Sigmoid colon (tissue), 7 donors: ENCODE data around the gene HLA-DQB2. TPM values are rescaled to one million over a fixed set of nuclear protein-coding genes. Genes with fewer than 3 reads are reported as not detected.
A peak's percentile ranks its signal among the peaks of the same experiment; 100 is the strongest.
"Not testable (repeated sequence)": the region's sequence is repeated elsewhere in the genome, so short reads cannot be mapped to it uniquely, and the experiment has no call there.

ENCODE experiments used
- DNase-seq: peaks from one replicate; pipeline ENCODE4 v3.0.0-alpha.2; 2019
- H3K27ac ChIP-seq, 4 donors: fragments of 200-600 bp; sonication (generic); one replicate each; pipeline ENCODE4 v1.5.1; 2016 to 2019; ENCODE audit warnings: mild to moderate bottlenecking in 1 of 4
- H3K27me3 ChIP-seq, 3 donors: fragments of 200-600 bp; sonication (generic); one replicate each; pipeline ENCODE4 v1.5.1; 2019; ENCODE audit warnings: mild to moderate bottlenecking in 1 of 3
- H3K36me3 ChIP-seq, 4 donors: fragments of 200-600 bp; sonication (generic); one replicate each; pipeline ENCODE4 v1.5.1; 2016 to 2019
- H3K4me1 ChIP-seq, 4 donors: fragments of 200-600 bp; sonication (generic); one replicate each; pipeline ENCODE4 v1.5.1; 2017 to 2019
- H3K4me3 ChIP-seq, 4 donors: fragments of 200-600 bp; sonication (generic); one replicate each; pipeline ENCODE4 v1.5.1; 2017 to 2019; ENCODE audit warnings: mild to moderate bottlenecking in 2 of 4, moderate library complexity in 1 of 4
- H3K9me3 ChIP-seq, 4 donors: fragments of 200-600 bp in 3 of 4; sonication (generic) in 3 of 4; one replicate each; pipeline versions ENCODE4 v1.5.1 to v1.6.1; 2013 to 2019
- EP300 ChIP-seq, 4 donors: sonication (generic); formaldehyde crosslinking; IDR thresholded peaks; one replicate each; pipeline ENCODE4 v1.6.1; 2017; ENCODE audit warnings: antibody characterized with exemption in 4 of 4
- POLR2A ChIP-seq, 2 donors: fragments of 450-650 bp; IDR thresholded peaks; one replicate each; pipeline ENCODE4 v1.6.1; 2016; ENCODE audit warnings: antibody characterized with exemption in 2 of 2, mild to moderate bottlenecking in 2 of 2, moderate library complexity in 2 of 2
- POLR2AphosphoS5 ChIP-seq, 4 donors: sonication (generic); formaldehyde crosslinking; IDR thresholded peaks; one replicate each; pipeline ENCODE4 v1.6.1; 2017; ENCODE audit warnings: antibody characterized with exemption in 4 of 4
- WGBS, 2 donors: extraction: QIAGEN DNeasy Blood & Tissue Kit; methylation state at CpG; one replicate each; pipeline ENCODE4 v1.1.7; 2013; 5-methylcytosine and 5-hydroxymethylcytosine counted together
- intact Hi-C: fragments of 100-400 bp; cut with DNase I; formaldehyde crosslinking; loops from one replicate; pipeline ENCODE4 v1.15.1; 2023
- polyA plus RNA-seq, 3 donors: library from polyadenylated mRNA; stranded (reverse); fragments of 200-250 nt; gene quantifications; one replicate each; pipeline ENCODE4 v1.2.3, GENCODE V29; 2013
- total RNA-seq, 4 donors: library from RNA; depleted of rRNA; stranded (reverse); fragments of >200 nt; gene quantifications; one replicate each; pipeline ENCODE4 v1.1.0, GENCODE V29; 2016
- TF ChIP-seq, protein P1 (sequence below), 4 experiments: fragments of 450-650 bp in 3 of 4; fragments of 200-600 bp in 1 of 4; IDR thresholded peaks; one replicate each; pipeline ENCODE4 v1.5.1; 2016 to 2019; ENCODE audit warnings: antibody characterized with exemption in 4 of 4, mild to moderate bottlenecking in 3 of 4, moderate library complexity in 2 of 4
- donor health status: healthy with polysubstance abuse.
- donor health status: Bipolar disorder and iron deficiency.
- donor health status: healthy.

The HLA-DQB2 gene
- total and polyA plus RNA-seq, 7 donors = 0.41 to 1.1 (median 0.69) TPM; not detected in 2

DNA sequence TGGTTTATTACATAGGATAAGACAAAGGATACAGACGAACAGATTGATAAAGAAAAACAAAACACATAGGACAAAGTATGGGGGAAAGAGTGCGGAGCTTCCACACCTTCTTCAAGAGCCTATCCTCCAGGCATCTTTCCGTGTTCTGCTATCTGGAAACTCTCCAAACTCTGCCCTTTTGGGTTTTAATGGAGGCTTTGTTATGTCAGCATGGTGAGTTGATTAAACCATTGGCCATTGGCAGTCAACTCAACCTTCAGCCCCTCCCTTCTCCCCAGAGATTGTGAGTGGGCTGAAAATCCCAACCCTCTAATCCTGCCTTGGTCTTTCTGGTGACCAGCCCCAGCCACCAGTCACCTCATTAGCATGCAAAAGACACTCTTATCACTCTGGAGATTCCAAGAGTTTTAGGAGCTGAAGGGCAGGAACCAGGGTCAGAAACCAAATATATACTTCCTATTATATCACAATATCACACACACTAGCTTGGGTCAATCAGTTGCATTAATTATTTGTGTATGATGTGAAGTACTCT is 29.6 kb upstream of the HLA-DQB2 start:
- no peaks in the 10 kb centered on the region for H3K9me3 ChIP-seq
- H3K36me3 ChIP-seq = no peaks in the 10 kb centered on the region
- WGBS, 2 donors = 61 to 68% methylated on average over 3 of the region's 3 CpGs
- intact Hi-C loops = no loop called here
- no peak for TF ChIP-seq EP300 (IDR thresholded peaks at IDR 0.05)
- no peak for TF ChIP-seq POLR2A (IDR thresholded peaks at IDR 0.05)
- TF ChIP-seq, protein P1, sequence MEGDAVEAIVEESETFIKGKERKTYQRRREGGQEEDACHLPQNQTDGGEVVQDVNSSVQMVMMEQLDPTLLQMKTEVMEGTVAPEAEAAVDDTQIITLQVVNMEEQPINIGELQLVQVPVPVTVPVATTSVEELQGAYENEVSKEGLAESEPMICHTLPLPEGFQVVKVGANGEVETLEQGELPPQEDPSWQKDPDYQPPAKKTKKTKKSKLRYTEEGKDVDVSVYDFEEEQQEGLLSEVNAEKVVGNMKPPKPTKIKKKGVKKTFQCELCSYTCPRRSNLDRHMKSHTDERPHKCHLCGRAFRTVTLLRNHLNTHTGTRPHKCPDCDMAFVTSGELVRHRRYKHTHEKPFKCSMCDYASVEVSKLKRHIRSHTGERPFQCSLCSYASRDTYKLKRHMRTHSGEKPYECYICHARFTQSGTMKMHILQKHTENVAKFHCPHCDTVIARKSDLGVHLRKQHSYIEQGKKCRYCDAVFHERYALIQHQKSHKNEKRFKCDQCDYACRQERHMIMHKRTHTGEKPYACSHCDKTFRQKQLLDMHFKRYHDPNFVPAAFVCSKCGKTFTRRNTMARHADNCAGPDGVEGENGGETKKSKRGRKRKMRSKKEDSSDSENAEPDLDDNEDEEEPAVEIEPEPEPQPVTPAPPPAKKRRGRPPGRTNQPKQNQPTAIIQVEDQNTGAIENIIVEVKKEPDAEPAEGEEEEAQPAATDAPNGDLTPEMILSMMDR (IDR thresholded peaks at IDR 0.05) = no peak
- no peak for TF ChIP-seq POLR2AphosphoS5 (IDR thresholded peaks at IDR 0.05)
- H3K27me3 ChIP-seq = peaks cover 0 to 33% (median 6%) of the 10 kb centered on the region in 3 donors
- H3K4me3 ChIP-seq = no peak overlapping the region
- no peak for DNase-seq
- no peak overlapping the region for H3K27ac ChIP-seq
- peaks cover 0 to 9% (median 2%) of the 10 kb centered on the region in 4 donors for H3K4me1 ChIP-seq

- H3K4me3 ChIP-seq = no peak overlapping the region
- no peaks in the 10 kb centered on the region for H3K4me1 ChIP-seq
- 46 to 74% methylated on average over 2 of the region's 2 CpGs for WGBS, 2 donors
- no peak for DNase-seq
- TF ChIP-seq EP300 (IDR thresholded peaks at IDR 0.05) (no peak), POLR2AphosphoS5 (IDR thresholded peaks at IDR 0.05) (no peak), POLR2A (IDR thresholded peaks at IDR 0.05) (no peak)
- TF ChIP-seq, protein P1 (IDR thresholded peaks at IDR 0.05) = no peak
- peaks cover 0 to 22% (median 6%) of the 10 kb centered on the region in 3 donors for H3K27me3 ChIP-seq
- intact Hi-C loops = no loop called here
- H3K27ac ChIP-seq = no peak overlapping the region
- H3K9me3 ChIP-seq = no peaks in the 10 kb centered on the region
- H3K36me3 ChIP-seq = no peaks in the 10 kb centered on the region
Measured at GRCh38 chr6:32790306-32790705, 27.0 kb upstream of the HLA-DQB2 start.

- H3K36me3 ChIP-seq = no peaks in the 10 kb centered on the region
- H3K27ac ChIP-seq = no peak overlapping the region
- DNase-seq = peak; percentile 63
- H3K4me1 ChIP-seq = no peaks in the 10 kb centered on the region
- WGBS, 2 donors = 24 to 46% methylated on average over 5 of the region's 5 CpGs
- no peak overlapping the region for H3K4me3 ChIP-seq
- TF ChIP-seq, protein P1 (IDR thresholded peaks at IDR 0.05) = peak in 3 of 4 experiments; percentile 25 to 32 (median 32)
- no peak for TF ChIP-seq POLR2A (IDR thresholded peaks at IDR 0.05)
- TF ChIP-seq EP300 (IDR thresholded peaks at IDR 0.05) = no peak
- H3K27me3 ChIP-seq = peaks cover 0 to 4% (median 0%) of the 10 kb centered on the region in 3 donors
- intact Hi-C loops = no loop called here
- H3K9me3 ChIP-seq = no peaks in the 10 kb centered on the region
Measured at GRCh38 chr6:32785781-32786533, 22.6 kb upstream of the HLA-DQB2 start.

- H3K36me3 ChIP-seq, H3K27ac ChIP-seq, H3K9me3 ChIP-seq, H3K4me1 ChIP-seq, H3K27me3 ChIP-seq, DNase-seq, intact Hi-C loops, H3K4me3 ChIP-seq: not testable (repeated sequence)
Measured at GRCh38 chr6:32782923-32783322, 19.6 kb upstream of the HLA-DQB2 start.

GRCh38 chr6:32779036-32779435 is 15.7 kb upstream of the HLA-DQB2 start:
- H3K27ac ChIP-seq = no peak overlapping the region
- TF ChIP-seq POLR2AphosphoS5 (IDR thresholded peaks at IDR 0.05) (no peak), POLR2A (IDR thresholded peaks at IDR 0.05) (no peak), EP300 (IDR thresholded peaks at IDR 0.05) (no peak)
- TF ChIP-seq, protein P1 (IDR thresholded peaks at IDR 0.05) = no peak
- H3K27me3 ChIP-seq = no peaks in the 10 kb centered on the region
- H3K36me3 ChIP-seq = no peaks in the 10 kb centered on the region
- H3K4me1 ChIP-seq = no peaks in the 10 kb centered on the region
- no peak overlapping the region for H3K4me3 ChIP-seq
- DNase-seq = no peak
- no peaks in the 10 kb centered on the region for H3K9me3 ChIP-seq
- intact Hi-C loops = no loop called here
